Hypothalamus (tissue), 51 donors: ENCODE data around the gene C11orf87.

Source experiments
- DNase-seq, 51 donors: peaks; one replicate each; lab custom pipeline; 2025; lab: John Stamatoyannopoulos, UW

Gene C11orf87

GRCh38 chr11:109435121-109435742 lies 13.2 kb downstream of the C11orf87 start:
- peak in 1 of 51 donors; percentile 9 for DNase-seq

DNA sequence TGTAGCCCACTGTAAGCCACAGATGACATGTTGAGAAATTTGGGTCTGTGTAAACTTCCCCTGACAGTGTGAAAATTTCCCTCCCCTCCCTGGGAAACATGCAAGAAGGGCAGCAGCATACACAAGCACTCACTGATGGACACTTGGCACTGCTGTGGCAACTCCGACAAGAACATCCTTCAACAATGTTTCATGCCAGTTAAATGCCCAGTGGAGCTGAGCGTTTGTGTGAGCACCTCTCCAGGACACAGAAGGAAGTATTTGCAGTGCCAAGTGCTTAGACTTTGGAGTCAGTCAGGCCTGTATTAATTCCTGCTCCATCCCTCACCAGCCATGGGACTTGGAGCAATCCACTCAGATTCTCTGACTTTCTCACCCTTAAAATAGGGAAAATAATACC lies 17.7 kb downstream of the C11orf87 start:
- no peak for DNase-seq

DNA sequence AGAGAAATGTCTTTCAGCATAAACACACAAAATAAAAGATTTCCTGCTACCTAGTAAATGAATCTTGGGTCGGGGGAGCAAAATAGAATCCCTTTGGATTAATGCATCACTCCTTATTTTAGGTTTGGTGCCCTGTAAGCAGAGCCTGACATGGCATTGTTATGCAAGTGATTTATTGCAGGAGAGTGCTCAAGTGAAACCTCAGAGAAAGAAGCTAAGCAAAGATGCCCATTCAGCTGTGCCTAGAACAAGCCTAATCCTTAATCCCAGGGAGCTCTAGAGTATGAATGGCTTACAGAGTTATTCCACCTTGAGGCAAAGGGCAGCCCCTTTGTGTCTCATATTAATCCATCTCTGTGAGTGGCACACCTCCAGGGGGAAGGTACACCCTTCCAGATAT lies 21.1 kb downstream of the C11orf87 start:
- no peak for DNase-seq

GRCh38 chr11:109454857-109455256 lies 32.9 kb downstream of the C11orf87 start:
- no peak for DNase-seq
